PFSK-1 (cell line): ENCODE data around the gene CFAP157.
A peak's percentile ranks its signal among the peaks of the same experiment; 100 is the strongest.

Experiments used
- FOXP2 ChIP-seq: optimal IDR thresholded peaks from 2 replicates; pipeline ENCODE3; 2011; ENCODE audit warnings: borderline replicate concordance, control low read depth, inconsistent platforms; ENCODE audit not compliant: insufficient read depth; ENCODE audit errors: extremely low read length, extremely low read depth
- POLR2AphosphoS5 ChIP-seq: IDR thresholded peaks from 2 replicates; pipeline ENCODE4 v1.6.1; 2012; ENCODE audit warnings: low read depth, mild to moderate bottlenecking, control low read depth, low read length, moderate library complexity
- REST ChIP-seq, 2 experiments: IDR thresholded peaks; 2 replicates each; pipeline versions ENCODE4 v1.6.1 to v1.8.0; 2011 to 2012; ENCODE audit warnings: low read depth in 2 of 2, low read length in 2 of 2, control low read depth in 1 of 2, inconsistent platforms in 1 of 2, mild to moderate bottlenecking in 1 of 2, moderate library complexity in 1 of 2; ENCODE audit not compliant: insufficient read depth in 1 of 2
- SIN3A ChIP-seq: IDR thresholded peaks from 2 replicates; pipeline ENCODE4 v1.6.1; 2012; ENCODE audit warnings: mild to moderate bottlenecking, low read length, moderate library complexity, borderline replicate concordance; ENCODE audit not compliant: insufficient read depth
- TAF1 ChIP-seq: IDR thresholded peaks from 2 replicates; pipeline ENCODE4 v1.6.1; 2012; ENCODE audit warnings: low read length, control low read depth, borderline replicate concordance; ENCODE audit not compliant: insufficient read depth

The CFAP157 gene

GRCh38 chr9:127729522-127730256 is 22.9 kb downstream of the CFAP157 start:
- TF ChIP-seq TAF1 = no peak
- no peak for TF ChIP-seq FOXP2
- no peak for TF ChIP-seq SIN3A
- TF ChIP-seq POLR2AphosphoS5 = no peak
- TF ChIP-seq REST (IDR thresholded peaks at IDR 0.05; ENCODE audit: insufficient read depth in 1 of 2, low read depth in 2 of 2, low read length in 2 of 2) = no peak

GRCh38 chr9:127730262-127730661 is 23.5 kb downstream of the CFAP157 start:
- no peak for TF ChIP-seq FOXP2

GRCh38 chr9:127730799-127731410 is 24.1 kb downstream of the CFAP157 start:
- TF ChIP-seq POLR2AphosphoS5 (no peak), SIN3A (no peak), REST (IDR thresholded peaks at IDR 0.05; ENCODE audit: insufficient read depth in 1 of 2, low read depth in 2 of 2, low read length in 2 of 2) (no peak), FOXP2 (no peak), TAF1 (no peak)

GRCh38 chr9:127731938-127732337 is 25.1 kb downstream of the CFAP157 start:
- 0 out of 4 replicates have a peak, but pooled peaks of 1 of the 2 experiments have one; percentile 35 for TF ChIP-seq REST (IDR thresholded peaks at IDR 0.05; ENCODE audit: insufficient read depth in 1 of 2, low read depth in 2 of 2, low read length in 2 of 2)
- no peak for TF ChIP-seq FOXP2

- TF ChIP-seq POLR2AphosphoS5 (no peak), REST (IDR thresholded peaks at IDR 0.05; ENCODE audit: insufficient read depth in 1 of 2, low read depth in 2 of 2, low read length in 2 of 2) (no peak), SIN3A (no peak), TAF1 (no peak), FOXP2 (no peak)
Observed at GRCh38 chr9:127732444-127732843, 25.7 kb downstream of the CFAP157 start.
